Left ventricle myocardium inferior (tissue), 1 donor: ENCODE results near the gene NSRP1. TPM values are rescaled to one million over a fixed set of nuclear protein-coding genes. Genes with fewer than 3 reads are reported as not detected.
"Not testable (repeated sequence)": the region's sequence is repeated elsewhere in the genome, so short reads cannot be mapped to it uniquely, and the experiment has no call there.

ENCODE experiments used
- DNase-seq: peaks from one replicate; pipeline ENCODE4 v3.0.0-alpha.2; 2020
- H3K27ac ChIP-seq: fragments of 200-600 bp; replicated peaks from 2 replicates; pipeline ENCODE4 v1.8.0; 2021
- H3K27me3 ChIP-seq: fragments of 200-600 bp; 2 replicates; pipeline ENCODE4 v1.8.0; 2021; ENCODE audit warnings: low read depth
- H3K36me3 ChIP-seq: fragments of 200-600 bp; 2 replicates; pipeline ENCODE4 v1.8.0; 2021
- H3K4me1 ChIP-seq: fragments of 200-600 bp; 2 replicates; pipeline ENCODE4 v1.8.0; 2021
- H3K4me3 ChIP-seq: fragments of 200-600 bp; 2 replicates; pipeline ENCODE4 v1.8.0; 2021; ENCODE audit warnings: mild to moderate bottlenecking, moderate library complexity
- H3K9me3 ChIP-seq: fragments of 200-600 bp; replicated peaks from 2 replicates; pipeline ENCODE4 v1.8.0; 2021
- intact Hi-C: fragments of 100-400 bp; cut with micrococcal nuclease; formaldehyde crosslinking; loops from one replicate; pipeline ENCODE4 v1.11.0; 2022
- total RNA-seq: library from RNA; stranded (reverse); fragmentation: NEBNext Ultra II Directional; extraction: Animal tissue kit (Norgen Biotek cat#: 25700); gene quantifications from one replicate; pipeline ENCODE4 v1.2.1, GENCODE V29; 2021
- TF ChIP-seq, protein P1 (sequence below): fragments of 200-600 bp; IDR thresholded peaks from 2 replicates; pipeline ENCODE4 v1.8.0; 2021; ENCODE audit warnings: antibody characterized with exemption, mild to moderate bottlenecking, borderline replicate concordance
- donor health status: DM: no; HTN: yes; CAD: no; lungs with severe emphysema.

The NSRP1 gene
- total RNA-seq, 1 donor from 2014 or later: 26.9 TPM

DNA sequence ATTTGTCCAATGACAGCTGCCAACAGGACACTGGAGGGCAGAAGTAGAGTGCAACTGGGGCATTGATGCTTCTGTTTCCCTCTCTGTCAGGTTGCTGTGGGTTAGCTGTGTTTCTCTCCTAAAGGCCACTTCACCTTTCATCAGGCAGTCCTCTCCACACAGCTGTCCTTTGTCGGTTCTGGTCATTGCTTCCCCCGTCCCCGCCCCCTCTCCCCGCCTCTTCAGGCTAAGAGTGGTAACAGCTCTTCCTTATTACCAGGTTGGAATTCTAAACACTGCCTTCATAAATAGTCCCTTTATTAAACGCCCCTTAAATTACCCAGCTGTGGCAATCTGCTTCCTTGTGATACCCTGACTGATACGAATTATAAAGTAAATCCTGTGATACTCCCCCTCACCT is 31.8 kb upstream of the NSRP1 start:
- Histone ChIP-seq H3K36me3 (no peaks in the 10 kb centered on the region), H3K27me3 (peaks cover 45% of the 10 kb centered on the region), H3K4me3 (no peak overlapping the region), H3K9me3 (no peaks in the 10 kb centered on the region), H3K27ac (no peak overlapping the region), H3K4me1 (no peaks in the 10 kb centered on the region)
- DNase-seq: no peak
- intact Hi-C loops: no loop called here
- TF ChIP-seq, protein P1, sequence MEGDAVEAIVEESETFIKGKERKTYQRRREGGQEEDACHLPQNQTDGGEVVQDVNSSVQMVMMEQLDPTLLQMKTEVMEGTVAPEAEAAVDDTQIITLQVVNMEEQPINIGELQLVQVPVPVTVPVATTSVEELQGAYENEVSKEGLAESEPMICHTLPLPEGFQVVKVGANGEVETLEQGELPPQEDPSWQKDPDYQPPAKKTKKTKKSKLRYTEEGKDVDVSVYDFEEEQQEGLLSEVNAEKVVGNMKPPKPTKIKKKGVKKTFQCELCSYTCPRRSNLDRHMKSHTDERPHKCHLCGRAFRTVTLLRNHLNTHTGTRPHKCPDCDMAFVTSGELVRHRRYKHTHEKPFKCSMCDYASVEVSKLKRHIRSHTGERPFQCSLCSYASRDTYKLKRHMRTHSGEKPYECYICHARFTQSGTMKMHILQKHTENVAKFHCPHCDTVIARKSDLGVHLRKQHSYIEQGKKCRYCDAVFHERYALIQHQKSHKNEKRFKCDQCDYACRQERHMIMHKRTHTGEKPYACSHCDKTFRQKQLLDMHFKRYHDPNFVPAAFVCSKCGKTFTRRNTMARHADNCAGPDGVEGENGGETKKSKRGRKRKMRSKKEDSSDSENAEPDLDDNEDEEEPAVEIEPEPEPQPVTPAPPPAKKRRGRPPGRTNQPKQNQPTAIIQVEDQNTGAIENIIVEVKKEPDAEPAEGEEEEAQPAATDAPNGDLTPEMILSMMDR: no peak

DNA sequence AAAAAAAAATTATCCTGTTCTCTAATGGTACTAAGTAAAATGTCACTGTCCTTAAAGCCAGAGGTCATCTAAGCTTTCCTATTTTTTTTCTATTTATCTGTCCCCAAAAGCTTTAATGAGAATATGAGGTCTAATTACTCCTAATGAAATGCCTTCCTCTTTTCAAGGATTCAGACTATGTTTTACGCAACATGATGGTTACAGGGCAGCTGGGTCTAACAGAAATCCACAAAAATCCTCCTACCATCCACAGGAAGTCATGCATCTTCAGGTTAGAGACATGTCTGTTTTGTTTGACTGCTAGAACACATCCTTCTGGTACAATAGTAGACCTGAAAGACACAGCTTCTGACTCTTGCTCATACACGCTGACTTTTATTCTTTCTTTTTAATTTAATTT is 29.7 kb upstream of the NSRP1 start:
- Histone ChIP-seq H3K27ac (no peak overlapping the region), H3K4me3 (no peak overlapping the region), H3K36me3 (no peaks in the 10 kb centered on the region), H3K4me1 (no peaks in the 10 kb centered on the region), H3K27me3 (peaks cover 45% of the 10 kb centered on the region), H3K9me3 (no peaks in the 10 kb centered on the region)
- intact Hi-C loops: no loop called here
- TF ChIP-seq, protein P1: no peak
- no peak for DNase-seq

DNA sequence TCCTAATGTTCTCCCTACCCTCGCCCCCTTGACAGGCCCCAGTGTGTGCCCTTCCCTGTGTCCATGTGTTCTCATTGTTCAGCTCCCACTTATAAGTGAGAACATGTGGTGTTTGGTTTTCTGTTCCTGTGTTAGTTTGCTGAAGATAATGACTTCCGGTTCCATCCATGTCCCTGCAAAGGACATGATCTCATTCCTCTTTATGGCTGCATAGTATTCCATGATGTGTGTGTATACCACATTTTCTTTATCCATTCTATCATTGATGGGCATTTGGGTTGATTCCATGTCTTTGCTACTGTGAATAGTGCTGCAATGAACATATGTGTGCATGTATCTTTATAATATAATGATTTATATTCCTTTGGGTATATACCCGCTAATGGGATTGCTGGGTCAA is 29.2 kb upstream of the NSRP1 start:
- H3K27me3 ChIP-seq: peaks cover 45% of the 10 kb centered on the region
- H3K4me1 ChIP-seq, H3K9me3 ChIP-seq, DNase-seq, H3K4me3 ChIP-seq, H3K27ac ChIP-seq, H3K36me3 ChIP-seq, intact Hi-C loops: not testable (repeated sequence)

DNA sequence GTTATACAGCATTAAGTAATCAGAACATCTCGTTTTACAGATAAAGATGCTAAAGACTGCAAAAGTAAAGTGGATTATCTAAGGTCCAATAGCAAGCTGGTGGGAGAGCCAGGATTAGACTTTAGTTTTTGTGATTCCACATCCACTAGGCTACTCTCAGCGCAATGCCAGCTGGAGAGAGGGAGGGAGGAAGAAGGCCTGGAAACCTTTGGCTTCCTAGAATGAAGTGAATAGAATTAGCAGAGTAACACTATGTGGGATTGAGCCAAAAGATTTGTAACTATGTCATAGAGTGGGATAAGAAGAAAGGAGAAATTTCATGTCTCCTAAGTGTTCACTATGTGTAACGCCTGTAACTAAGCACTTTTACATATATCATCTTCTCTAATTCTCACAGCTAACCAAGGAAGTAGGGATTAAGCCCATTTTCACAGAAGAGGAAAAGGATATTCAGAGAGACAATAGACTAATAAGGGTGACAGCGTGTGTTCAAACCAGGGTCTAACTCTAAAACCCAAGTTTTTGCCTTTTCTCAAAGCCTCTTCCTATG is 25.4 kb upstream of the NSRP1 start:
- H3K9me3 ChIP-seq: no peaks in the 10 kb centered on the region
- H3K27ac ChIP-seq: no peak overlapping the region
- H3K36me3 ChIP-seq: no peaks in the 10 kb centered on the region
- H3K4me1 ChIP-seq: peaks cover 8% of the 10 kb centered on the region
- H3K27me3 ChIP-seq: peaks cover 30% of the 10 kb centered on the region
- no peak for DNase-seq
- H3K4me3 ChIP-seq: no peak overlapping the region
- intact Hi-C loops: no loop called here
- TF ChIP-seq, protein P1: no peak

DNA sequence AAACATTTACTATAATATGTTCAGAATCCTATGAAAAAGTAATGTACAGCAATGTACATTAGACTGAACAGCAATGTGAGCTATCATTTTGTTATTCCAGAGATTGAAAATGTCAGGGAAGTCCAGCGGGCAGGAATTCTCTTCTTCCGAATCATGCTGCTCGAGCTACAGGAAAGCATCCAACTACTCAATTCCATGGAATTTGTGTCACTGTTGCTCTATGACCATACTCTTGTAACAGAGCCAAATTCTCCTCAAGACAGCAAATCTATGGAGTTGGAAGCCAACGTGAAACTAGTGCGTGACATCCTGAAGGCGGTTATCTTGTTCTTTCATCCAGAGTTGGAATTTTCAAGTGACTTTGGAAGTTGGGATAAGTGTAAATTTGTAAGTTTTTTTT is 24.8 kb upstream of the NSRP1 start:
- Histone ChIP-seq H3K4me1 (peaks cover 8% of the 10 kb centered on the region), H3K9me3 (no peaks in the 10 kb centered on the region), H3K27me3 (peaks cover 25% of the 10 kb centered on the region), H3K36me3 (no peaks in the 10 kb centered on the region), H3K27ac (no peak overlapping the region), H3K4me3 (no peak overlapping the region)
- TF ChIP-seq, protein P1: no peak
- DNase-seq: no peak
- intact Hi-C loops: no loop called here

DNA sequence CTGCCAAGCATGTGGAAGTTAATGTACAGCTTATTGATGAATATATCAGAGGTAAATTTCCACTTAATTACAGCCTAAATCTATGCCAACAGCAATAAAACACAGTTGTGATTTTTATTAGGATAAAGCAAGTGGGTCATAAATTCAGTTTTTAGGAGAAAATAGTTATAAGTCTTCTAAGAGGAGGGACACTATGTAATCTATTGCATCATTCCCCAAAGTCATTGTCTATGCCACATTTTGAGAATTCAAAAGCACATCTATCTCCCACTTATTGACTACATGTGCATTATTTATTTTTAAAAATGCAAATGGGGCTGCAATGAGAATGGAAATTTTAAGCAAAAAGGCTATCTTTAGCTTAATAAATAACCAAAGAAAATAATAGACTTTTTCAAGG is 23.7 kb upstream of the NSRP1 start:
- TF ChIP-seq, protein P1: no peak
- intact Hi-C loops: no loop called here
- no peak for DNase-seq
- Histone ChIP-seq H3K27ac (no peak overlapping the region), H3K36me3 (no peaks in the 10 kb centered on the region), H3K4me1 (peaks cover 8% of the 10 kb centered on the region), H3K4me3 (no peak overlapping the region), H3K9me3 (no peaks in the 10 kb centered on the region), H3K27me3 (peaks cover 14% of the 10 kb centered on the region)
